Jurkat, Clone E6-1 (cell line): Measurements from ENCODE around the gene ING4.

Experiments
- DNase-seq: peaks from one replicate; pipeline ENCODE4 v3.0.0-alpha.2; 2011; ENCODE audit warnings: low read depth, low spot score
- H3K4me3 ChIP-seq: 2 replicates; pipeline ENCODE4 v1.5.1; 2011; ENCODE audit warnings: mild to moderate bottlenecking, low read length, control low read depth, moderate library complexity

The ING4 gene

GRCh38 chr12:6641131-6641530, 21.8 kb downstream of the ING4 start:
- no peak overlapping the region for H3K4me3 ChIP-seq
- DNase-seq: no peak

GRCh38 chr12:6640497-6640896, 22.4 kb downstream of the ING4 start:
- no peak overlapping the region for H3K4me3 ChIP-seq
- DNase-seq: no peak

GRCh38 chr12:6639151-6639801, 23.6 kb downstream of the ING4 start:
- no peak overlapping the region for H3K4me3 ChIP-seq
- no peak for DNase-seq

DNA sequence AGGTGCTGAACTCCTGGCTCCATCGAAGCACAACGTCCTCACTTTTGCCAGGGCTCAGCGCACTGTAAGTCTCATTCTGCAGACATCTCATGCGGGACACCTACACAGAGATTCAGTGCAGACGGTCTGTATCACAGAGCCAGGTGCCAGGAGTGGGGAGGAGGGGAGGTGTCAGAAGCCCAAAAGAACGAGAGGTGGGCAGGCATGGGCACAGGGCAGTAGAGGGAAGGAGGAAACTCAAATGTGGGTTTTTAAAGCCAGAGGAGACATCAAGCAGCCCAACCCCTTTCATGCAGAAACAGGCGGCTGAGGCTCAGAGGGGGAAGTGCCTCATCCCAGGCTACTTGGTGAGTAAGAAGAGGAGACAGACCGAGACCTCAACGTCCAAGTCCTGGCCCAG, 24.6 kb downstream of the ING4 start:
- DNase-seq: no peak
- no peak overlapping the region for H3K4me3 ChIP-seq

DNA sequence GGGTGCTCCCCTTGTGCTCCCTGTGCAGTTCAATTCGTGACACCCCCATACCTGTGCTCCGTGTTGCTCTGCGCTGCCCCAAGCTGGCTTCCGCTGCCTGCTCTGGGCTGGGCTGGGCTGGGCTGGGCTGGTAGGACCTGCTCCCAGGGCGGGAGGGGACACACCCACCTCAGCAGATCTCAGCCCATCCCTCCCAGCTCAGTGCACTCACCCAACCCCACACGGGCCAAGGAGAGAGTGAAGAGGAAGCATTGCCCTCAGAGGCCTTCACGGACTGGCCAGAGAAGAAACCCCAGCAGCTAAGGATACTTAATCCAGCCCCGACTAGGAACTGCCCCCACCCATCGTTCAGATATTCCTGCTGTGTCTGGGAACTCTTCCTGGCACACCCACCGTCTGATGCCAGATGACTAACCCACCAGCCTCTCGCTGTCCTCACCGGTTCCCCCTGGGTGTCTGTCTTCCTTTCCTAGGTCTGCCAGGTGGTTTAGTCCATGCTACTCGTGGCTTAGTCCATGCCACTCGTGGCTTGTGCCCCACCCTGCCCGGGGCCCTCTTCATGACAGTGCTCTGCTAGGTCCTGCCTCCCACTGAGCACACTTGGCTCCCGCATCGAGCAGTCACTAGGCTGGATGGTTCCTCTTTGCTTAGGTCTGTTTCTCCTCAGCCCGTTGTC, 26.9 kb downstream of the ING4 start, which contains the start of gene LPAR5:
TSS of gene LPAR5 (minus strand) at position 104 of the 676 bp plus-strand sequence. CDS start 14,711 bp downstream, outside the sequence.
- H3K4me3 ChIP-seq: peak within 1 kb of the TSS; percentile 27
- no peak for DNase-seq

GRCh38 chr12:6635375-6635855, 27.5 kb downstream of the ING4 start:
- peak; percentile 83 for DNase-seq
- H3K4me3 ChIP-seq: peak overlapping the region; percentile 27

DNA sequence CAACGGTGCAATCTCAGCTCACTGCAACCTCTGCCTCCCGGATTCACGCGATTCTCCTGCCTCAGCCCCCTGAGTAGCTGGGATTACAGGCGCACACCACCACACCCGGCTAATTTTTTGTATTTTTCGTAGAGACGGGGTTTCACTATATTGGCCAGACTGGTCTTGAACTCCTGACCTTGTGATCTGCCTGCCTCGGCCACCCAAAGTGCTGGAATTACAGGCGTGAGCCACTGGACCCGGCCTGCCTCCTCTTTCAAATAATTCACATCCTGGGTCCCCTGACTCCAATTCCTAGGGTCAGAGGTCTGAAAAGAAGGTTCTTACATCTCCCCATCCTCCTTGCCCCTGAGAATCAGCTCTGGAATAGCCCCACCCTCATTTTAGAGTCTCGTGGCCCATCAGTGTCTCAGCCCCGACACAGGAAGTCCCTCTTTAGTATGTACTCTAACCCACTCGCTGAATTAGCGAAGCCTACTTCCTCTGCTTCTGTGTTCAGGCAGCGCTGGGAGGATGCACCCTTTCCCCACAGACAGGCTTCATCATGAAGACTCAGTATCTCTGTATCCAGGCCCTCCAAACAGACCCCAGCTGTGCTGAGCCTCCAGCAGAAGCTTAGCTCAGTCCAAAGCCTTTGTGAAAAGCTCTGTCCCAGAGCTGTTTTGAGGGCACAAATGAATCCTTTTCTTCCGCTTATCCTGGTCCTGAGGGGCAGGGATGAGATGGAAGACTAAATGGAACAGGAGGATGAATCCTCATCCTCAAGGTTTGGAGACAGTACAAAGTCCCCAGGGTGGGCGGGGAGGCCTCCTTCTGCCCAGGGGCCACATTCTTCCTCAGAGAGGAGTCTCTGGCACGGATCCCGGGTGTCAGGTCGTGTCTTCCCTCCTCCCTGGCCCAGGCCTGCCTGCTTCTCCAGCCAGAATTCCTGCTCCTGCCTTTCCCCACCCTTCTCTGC, 30.6 kb downstream of the ING4 start:
- peak; percentile 91 for DNase-seq
- H3K4me3 ChIP-seq: no peak overlapping the region

- DNase-seq: no peak
- no peak overlapping the region for H3K4me3 ChIP-seq
Observed at GRCh38 chr12:6631549-6631961, 31.4 kb downstream of the ING4 start.

DNA sequence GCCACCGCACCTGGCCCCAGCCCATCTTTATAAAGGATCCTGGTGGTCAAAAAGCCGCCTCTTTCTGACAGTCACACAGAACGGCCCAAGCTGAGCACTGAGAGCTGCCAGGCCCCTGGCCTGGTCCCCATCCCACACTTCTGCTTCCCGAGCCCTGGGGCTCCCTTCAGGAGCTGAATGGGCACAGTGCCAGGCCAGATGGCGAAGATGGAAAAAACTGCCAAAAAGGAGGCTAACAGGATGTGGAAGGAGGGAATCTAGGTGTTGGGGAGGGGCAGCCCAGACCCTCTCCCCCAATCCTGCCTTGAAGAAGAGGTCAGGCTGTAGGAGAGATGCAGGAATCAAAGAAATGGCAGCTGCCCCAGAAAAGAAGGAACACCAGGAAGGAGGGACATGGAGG, 32.2 kb downstream of the ING4 start:
- H3K4me3 ChIP-seq: no peak overlapping the region
- DNase-seq: no peak

GRCh38 chr12:6627616-6628015, 35.3 kb downstream of the ING4 start:
- H3K4me3 ChIP-seq: peak overlapping the region; percentile 66
- DNase-seq: peak; percentile 87

DNA sequence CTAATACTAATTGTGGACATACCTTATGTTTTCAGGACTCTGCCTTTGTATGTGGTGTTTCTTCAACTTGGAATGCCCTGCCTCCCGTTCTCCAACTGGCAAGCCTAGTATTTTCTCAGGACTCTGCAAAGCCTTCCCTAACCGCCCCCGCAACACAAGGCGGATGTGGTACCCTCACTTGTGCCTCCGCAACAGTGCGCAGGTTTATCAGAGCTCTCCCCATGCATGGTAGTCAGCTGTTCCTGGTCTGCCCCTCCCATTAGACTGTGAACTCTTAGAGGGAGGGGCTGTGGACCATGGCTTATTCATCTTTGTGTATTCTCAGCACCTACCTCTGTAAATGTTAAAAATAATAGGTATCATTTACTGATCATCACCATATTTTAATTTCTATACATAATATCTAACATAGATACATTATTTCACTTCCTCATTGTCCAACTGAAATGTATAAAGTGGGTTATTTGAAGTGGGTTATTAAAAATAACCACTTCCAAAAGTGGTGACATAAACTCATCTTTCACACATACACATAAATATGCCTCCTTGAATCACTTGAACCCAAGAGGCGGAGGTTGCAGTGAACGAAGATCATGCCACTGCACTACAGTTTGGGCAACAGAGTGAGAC, 36.1 kb downstream of the ING4 start:
- peak; percentile 92 for DNase-seq
- H3K4me3 ChIP-seq: peak overlapping the region; percentile 66

GRCh38 chr12:6620885-6621274, 42.0 kb downstream of the ING4 start:
- no peak overlapping the region for H3K4me3 ChIP-seq

DNA sequence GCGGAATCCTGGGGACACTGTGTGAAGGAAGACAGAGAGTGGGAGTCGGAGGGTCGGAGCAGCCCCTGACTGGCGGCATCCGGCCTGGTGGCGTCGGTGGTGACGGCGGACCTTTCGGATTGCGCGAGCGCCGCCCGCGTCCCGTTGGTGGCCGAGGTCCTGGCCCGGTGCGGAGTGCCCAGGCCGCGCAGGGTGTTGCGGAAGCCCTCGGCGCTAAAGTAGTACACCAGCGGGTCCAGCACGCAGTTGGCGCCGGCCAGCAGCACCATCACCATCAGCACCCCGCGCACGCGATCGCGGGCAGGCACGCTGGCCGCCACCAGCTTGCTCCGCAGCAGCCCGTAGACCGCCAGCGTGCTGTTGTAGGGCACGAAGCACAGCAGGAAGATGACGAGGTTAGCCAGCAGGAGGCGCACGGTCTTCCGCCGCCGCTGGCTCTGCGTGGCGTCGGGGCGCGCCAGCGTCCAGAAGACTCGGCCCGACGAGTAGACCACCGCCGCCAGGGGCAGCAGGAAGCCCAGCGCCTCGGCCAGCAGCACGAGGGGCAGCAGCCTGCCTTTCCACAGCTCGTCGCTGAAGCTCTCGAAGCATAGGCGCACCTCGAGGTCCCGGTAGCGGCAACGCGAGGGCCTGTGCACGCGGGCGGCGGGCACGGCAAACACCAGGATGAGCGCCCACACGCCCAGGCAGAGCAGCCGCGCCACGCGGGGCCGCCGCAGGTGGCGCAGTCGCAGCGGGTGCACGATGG, 42.6 kb downstream of the ING4 start:
- no peak for DNase-seq
- no peak overlapping the region for H3K4me3 ChIP-seq

More at GRCh38 chr12:6620885-6621274, 42.0 kb downstream of the ING4 start:
- DNase-seq: no peak

DNA sequence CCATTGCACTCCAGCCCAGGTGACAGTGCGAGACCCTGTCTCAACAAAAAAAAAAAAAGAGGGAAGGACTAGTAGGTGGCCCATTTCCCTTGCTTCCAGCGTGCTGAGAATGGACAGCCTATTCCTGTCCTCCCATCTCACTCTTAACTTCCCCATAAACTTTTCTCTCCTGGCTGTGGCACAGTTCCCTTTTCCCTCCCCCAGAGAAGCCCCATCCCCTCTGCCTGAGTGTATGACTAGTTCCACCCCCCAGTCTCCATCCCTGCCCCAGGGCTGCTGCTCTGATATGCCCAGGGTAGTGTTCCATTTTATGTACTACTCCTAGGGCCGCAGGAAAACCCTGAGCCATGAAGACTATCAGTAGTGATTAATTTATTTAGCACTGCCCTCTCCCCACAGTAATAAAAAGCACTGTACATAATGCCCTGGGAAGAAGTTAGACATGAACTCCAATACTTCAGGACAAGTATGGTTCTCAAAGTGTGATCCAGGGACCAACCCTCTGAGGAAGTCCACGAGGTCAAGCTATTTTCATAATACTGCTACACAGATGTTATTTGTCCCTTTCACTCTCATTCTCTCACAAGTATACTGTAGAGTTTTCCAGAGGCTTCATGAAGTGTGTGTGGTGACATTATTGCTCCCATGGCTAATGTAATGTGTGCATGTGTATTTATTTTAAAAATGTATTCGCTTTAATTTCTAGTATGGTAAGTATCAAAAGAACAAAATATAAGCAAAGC, 44.3 kb downstream of the ING4 start:
- no peak overlapping the region for H3K4me3 ChIP-seq
- DNase-seq: no peak

DNA sequence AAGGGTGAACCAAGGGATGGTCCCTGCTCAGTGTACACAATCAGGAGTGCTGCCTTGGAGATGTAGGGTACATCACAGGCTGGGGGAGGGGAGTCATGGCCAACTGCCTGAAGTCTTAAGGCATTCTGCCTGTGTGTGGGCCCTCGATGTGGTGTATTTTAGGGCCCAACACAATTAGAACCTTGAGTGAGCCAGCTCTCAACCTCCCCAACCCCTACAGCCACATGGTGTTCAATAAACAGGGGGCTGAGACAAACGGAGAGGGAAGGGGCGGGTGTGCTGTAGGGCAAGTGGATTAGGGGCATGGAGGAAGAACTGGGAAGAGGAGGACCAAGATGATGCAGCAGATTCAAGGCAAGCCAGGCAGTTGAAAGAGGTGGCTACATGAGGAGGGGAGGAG, 47.1 kb downstream of the ING4 start:
- DNase-seq: no peak
- no peak overlapping the region for H3K4me3 ChIP-seq

DNA sequence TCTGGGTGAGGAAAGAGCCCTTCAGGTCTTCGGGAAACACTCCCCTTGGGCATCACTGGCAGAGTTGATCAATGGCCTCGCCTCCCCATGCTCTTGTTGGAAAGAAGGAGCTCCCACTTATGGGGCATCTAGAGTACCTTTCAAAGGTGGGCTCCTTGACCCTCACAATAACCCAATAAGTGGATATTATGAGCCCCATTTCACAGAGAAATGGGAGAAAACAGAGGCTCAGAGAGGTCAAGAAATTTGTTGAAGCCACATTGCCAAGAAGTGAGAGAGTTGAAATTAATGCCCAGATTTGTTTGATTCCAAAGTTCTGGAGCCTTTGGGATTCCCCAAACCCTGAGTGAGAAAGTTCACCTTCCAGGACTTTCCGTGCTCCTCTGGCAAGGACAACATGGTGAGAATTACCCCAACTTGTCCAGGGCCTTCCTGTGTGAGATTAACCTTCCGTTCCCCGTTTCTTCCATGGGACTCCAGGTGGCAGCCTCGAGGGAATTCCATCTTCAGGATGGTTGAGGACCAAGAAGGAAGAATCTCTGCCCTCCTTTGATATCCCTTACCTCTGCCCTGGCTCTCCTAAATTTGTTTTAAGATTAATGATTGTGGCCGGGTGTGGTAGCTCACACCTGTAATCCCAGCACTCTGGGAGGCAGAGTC, 48.3 kb downstream of the ING4 start:
- DNase-seq: no peak
- H3K4me3 ChIP-seq: no peak overlapping the region

- DNase-seq: peak; percentile 79
- no peak overlapping the region for H3K4me3 ChIP-seq
Observed at GRCh38 chr12:6613776-6614512, 49.0 kb downstream of the ING4 start.
